NOMO-1 treated with DMSO at 0.1 percent for 48 hours (cell line): ENCODE data around the gene FHL2.
A peak's percentile ranks its signal among the peaks of the same experiment; 100 is the strongest.

Experiments
- DNase-seq: peaks from one replicate; lab custom pipeline; 2025; ENCODE audit not compliant: unreplicated experiment; lab: John Stamatoyannopoulos, UW

FHL2 gene, protein sequence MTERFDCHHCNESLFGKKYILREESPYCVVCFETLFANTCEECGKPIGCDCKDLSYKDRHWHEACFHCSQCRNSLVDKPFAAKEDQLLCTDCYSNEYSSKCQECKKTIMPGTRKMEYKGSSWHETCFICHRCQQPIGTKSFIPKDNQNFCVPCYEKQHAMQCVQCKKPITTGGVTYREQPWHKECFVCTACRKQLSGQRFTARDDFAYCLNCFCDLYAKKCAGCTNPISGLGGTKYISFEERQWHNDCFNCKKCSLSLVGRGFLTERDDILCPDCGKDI

GRCh38 chr2:105398336-105399206 lies at the start of gene FHL2:
FHL2 (minus strand) TSS chr2:105399051; CDS start chr2:105386516, 12,535 bp downstream.
- peak; percentile 49 for DNase-seq

DNA sequence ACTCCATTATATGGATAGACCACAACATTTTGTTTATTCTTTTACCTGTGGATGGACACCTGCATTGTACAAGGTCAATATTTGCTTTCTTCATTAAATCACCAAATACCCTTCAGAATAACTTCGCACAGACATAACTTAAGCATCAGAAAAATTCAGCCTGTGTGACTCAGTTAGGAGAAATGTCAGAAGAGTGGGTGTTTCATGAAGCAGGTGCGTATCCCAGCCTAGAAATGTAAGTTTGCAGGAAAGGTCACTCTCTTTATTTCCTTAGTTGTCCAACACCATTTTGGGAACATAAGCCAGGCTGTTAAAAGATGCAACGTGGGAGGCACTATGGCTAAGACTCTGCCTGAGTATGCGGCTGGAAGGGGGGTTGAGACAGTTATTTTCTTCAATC lies 48.6 kb upstream of the FHL2 start:
- DNase-seq: no peak

GRCh38 chr2:105446501-105446900 lies 47.6 kb upstream of the FHL2 start:
- no peak for DNase-seq

GRCh38 chr2:105445976-105446375 lies 47.1 kb upstream of the FHL2 start:
- DNase-seq: no peak

DNA sequence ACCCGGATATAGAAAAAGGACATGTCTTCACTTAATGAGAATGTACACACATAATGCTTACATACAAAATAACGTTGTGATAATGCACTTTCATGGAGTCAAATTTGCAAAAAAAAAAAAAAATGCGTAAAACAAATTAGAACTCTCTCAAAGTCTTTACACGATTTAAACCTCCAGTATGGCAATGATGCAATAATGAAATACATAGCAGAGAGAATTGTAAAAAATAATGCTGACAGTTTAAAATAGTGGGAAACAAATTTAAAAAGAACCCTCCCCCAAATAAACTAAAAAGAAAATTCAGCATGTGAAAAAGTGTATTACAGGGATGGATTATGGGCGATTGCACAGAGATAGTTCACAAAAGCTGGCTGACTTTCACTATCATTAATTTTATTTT lies 46.6 kb upstream of the FHL2 start:
- DNase-seq: no peak

- no peak for DNase-seq
These were observed 45.1 kb upstream of the FHL2 start for GRCh38 chr2:105443617-105444598.

- no peak for DNase-seq
These were observed 43.9 kb upstream of the FHL2 start for GRCh38 chr2:105442721-105443120.

GRCh38 chr2:105442056-105442455 lies 43.2 kb upstream of the FHL2 start:
- DNase-seq: no peak

DNA sequence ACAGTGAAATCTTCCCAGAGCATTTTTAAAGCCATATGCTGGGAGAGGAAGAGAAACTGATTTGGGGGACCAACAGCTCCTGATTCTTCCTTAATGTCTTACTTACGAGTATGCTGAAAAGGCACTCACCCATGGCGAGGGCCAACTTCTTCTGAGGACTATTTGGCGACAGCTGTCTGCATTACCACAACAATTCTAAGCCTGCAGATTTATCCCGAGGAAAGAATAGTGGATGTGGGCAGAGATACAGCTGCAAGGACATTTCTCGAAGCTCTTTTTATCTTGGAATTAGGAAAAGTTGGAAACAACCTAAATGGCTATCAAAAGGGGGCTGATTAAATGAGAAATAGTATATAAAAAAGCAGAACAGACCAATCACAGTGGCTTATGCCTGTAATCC lies 40.3 kb upstream of the FHL2 start:
- DNase-seq: no peak

- DNase-seq: no peak
These were observed 39.5 kb upstream of the FHL2 start for GRCh38 chr2:105438104-105438929.

- DNase-seq: no peak
These were observed 38.9 kb upstream of the FHL2 start for GRCh38 chr2:105437708-105438103.

DNA sequence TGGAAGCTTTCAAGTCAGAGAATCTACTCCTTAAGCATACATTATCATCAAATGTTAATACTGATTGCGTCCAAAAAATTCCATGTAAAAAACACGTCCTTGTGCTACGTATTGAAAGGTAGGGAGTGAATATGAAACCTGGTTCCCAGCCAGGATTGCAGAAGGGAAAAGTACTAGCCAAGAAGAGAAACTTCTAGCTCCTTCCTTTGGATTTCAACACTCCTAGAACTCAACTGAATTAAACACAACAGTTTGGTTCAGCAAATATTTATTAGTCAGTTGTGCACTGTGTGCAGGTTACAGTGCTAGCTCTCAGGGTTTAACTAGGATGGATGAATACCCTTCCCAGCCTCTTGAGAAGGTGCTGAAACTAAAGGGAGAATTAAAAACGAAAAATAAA lies 33.9 kb upstream of the FHL2 start:
- DNase-seq: no peak

- no peak for DNase-seq
These were observed 33.2 kb upstream of the FHL2 start for GRCh38 chr2:105432044-105432399.

GRCh38 chr2:105431367-105432043 lies 32.7 kb upstream of the FHL2 start:
- DNase-seq: no peak

GRCh38 chr2:105428387-105429018 lies 29.7 kb upstream of the FHL2 start:
- no peak for DNase-seq

GRCh38 chr2:105427485-105427884 lies 28.6 kb upstream of the FHL2 start:
- no peak for DNase-seq

DNA sequence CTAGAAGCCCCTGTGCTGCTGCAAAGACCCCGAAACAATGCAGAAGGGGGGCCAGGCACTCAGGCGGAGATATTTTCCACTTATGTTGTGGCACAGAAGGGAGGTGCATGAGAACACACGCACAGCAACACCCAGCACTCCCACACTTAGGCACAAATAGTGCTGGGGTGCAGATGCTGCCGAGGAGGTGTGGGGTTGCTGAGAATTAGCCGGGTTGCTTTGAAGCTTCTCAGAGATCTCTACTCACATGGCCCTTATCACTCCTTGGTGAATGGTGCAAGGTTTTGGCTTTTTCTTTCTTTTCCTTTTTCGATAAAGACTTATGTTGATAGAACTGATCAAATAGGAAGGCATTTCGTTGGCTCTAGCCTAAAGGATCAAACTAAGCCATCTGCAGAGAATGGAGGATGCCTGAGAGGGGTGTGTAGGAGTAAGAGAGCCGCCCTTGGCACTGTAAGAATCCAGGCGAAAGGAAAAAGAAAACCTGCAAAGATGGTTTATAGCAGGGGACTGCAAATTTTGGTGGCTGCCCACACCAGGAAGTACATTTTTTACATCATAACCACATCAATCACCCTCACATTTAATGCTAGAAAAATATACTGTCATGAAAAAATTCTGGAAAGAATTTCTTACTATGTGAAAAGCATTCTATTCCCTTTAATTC lies 27.9 kb upstream of the FHL2 start:
- no peak for DNase-seq

- DNase-seq: no peak
These were observed 27.2 kb upstream of the FHL2 start for GRCh38 chr2:105425936-105426625.
